ENCODE measurements around the gene MYO7B. TPM values are rescaled to one million over a fixed set of nuclear protein-coding genes. Genes with fewer than 3 reads are reported as not detected.

Gene MYO7B
- total RNA-seq, 1 donor from 2014 or later: 0.02 TPM

DNA sequence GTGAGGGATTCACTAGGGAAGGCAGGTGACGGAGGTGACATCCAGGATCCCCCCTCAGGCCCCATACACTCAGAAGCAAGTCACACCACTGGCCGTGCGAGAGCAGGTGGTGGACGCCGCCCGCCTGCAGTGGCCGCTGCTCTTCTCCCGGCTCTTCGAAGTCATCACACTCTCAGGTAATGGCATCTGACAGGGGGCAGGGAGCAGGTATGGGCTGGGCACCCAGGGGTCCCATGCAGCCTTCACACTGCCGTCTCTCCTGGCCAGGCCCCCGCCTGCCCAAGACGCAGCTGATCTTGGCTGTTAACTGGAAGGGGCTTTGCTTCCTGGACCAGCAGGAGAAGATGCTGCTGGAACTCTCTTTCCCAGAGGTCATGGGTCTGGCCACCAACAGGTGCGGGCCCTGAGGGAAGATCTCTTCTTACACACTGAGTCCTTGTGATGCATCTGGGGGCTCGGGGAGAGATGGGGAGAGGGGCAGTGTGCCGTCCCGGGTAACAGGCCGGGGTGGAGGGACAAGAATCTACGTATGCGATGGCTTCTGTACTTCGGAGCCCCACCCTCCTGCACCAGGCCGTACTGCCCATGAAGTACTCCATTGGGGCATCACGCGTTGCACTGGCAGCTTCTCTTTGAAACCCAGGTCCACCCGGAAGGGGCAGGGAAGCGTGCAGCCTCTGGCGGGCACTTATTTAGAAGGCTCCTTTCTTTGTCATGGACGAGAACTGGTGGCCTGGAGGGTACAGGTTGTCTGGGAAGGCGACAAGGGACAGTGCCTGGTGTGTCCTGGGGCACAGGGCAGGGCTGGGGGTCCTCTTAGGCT lies 91.6 kb downstream of the MYO7B start:
- no peaks in the 10 kb centered on the region for H3K9me3 Mint-ChIP-seq (ENCODE audit: low read depth)
- no peaks in the 10 kb centered on the region for H3K27me3 Mint-ChIP-seq (ENCODE audit: low read depth)
- no peak overlapping the region for H3K27ac Mint-ChIP-seq (ENCODE audit: unreplicated experiment)
- peaks cover 8% of the 10 kb centered on the region for H3K4me1 Mint-ChIP-seq (ENCODE audit: low read depth)
- TF ChIP-seq, protein P1, sequence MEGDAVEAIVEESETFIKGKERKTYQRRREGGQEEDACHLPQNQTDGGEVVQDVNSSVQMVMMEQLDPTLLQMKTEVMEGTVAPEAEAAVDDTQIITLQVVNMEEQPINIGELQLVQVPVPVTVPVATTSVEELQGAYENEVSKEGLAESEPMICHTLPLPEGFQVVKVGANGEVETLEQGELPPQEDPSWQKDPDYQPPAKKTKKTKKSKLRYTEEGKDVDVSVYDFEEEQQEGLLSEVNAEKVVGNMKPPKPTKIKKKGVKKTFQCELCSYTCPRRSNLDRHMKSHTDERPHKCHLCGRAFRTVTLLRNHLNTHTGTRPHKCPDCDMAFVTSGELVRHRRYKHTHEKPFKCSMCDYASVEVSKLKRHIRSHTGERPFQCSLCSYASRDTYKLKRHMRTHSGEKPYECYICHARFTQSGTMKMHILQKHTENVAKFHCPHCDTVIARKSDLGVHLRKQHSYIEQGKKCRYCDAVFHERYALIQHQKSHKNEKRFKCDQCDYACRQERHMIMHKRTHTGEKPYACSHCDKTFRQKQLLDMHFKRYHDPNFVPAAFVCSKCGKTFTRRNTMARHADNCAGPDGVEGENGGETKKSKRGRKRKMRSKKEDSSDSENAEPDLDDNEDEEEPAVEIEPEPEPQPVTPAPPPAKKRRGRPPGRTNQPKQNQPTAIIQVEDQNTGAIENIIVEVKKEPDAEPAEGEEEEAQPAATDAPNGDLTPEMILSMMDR (IDR thresholded peaks at IDR 0.05): no peak
- no peaks in the 10 kb centered on the region for H3K36me3 Mint-ChIP-seq (ENCODE audit: low read depth)
- H3K4me3 Mint-ChIP-seq (ENCODE audit: unreplicated experiment): no peak overlapping the region
- DNase-seq (ENCODE audit: low spot score): no peak

DNA sequence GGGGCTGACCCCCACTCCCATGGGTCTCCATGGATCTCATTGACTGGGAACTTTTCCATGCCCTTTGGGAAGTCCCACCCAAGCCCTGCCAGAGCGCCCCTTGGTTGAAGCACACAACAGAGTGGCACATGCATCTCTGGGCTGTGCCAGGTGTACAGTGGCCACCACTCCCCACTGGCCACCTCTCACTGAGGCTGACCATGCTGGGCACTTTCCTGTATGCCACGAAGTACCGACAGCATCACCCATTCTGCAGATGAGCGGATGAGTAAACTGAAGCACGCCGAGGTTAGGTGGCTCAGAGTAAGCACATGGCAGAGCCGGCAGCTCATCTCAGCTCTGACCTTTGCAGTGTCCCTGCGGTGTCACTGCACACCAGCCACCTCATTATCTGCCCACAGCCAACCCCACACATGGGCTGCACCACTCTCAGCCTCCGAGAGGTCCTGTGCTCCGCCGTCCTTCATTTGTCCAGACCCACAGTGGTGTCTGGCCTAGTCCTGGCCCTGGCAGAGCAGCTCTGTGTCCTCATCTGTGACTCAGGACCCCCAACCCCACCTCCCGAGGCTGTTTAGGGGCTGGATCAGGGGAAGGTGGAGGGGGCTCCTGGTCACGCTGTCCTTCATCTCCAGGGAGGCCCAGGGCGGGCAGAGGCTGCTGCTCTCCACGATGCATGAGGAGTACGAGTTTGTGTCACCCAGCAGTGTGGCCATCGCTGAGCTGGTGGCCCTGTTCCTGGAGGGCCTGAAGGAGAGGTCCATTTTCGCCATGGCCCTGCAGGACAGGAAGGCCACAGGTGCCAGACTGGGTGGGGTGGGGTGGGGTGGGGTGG lies 92.5 kb downstream of the MYO7B start:
- Mint-ChIP-seq H3K27me3 (ENCODE audit: low read depth) (no peaks in the 10 kb centered on the region), H3K4me3 (ENCODE audit: unreplicated experiment) (no peak overlapping the region), H3K4me1 (ENCODE audit: low read depth) (peaks cover 8% of the 10 kb centered on the region), H3K9me3 (ENCODE audit: low read depth) (no peaks in the 10 kb centered on the region), H3K36me3 (ENCODE audit: low read depth) (no peaks in the 10 kb centered on the region), H3K27ac (ENCODE audit: unreplicated experiment) (no peak overlapping the region)
- TF ChIP-seq, protein P1 (IDR thresholded peaks at IDR 0.05): no peak
- no peak for DNase-seq (ENCODE audit: low spot score)

DNA sequence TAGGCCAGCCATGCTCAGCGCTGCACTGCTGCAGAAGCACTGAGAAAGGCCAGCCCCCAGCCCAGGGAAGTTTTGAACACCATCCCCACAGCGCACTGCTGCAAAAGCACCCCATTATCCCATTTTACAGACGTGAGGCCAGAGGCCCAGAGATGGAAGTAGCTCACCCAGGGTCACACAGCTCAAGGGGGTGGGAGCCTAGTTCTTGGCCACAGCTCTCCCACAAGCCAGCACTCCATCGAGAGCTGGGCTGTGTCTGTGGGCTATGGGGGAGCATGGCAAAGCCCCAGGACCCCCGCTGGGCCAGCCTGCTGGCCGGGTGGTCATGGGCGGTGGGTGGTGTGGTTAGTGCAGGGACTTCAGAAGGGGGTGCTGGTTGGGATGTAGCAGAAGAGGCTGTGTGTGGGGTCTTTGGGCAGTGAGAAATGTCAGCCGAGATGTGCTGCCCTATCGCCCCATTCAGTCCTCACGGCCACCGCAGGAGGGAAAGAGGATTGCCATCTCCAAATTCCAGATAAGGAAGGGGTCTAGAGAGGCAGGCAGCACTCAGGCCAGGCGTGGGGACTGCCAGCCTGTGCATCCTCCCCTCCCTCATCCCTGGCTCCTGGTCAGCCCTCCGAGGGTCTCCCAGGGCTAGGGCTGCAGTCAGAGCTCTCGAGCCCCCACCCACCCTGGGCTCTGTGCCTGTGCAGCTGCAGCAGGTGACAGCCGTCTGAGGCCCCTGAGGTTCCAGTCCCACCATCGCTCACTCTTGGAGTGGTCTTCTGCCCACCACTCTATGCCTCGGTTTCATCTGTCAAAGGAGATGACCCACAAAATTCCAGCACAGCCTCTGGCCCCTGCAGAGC lies 93.5 kb downstream of the MYO7B start:
- DNase-seq (ENCODE audit: low spot score): no peak
- Mint-ChIP-seq H3K4me1 (ENCODE audit: low read depth) (peaks cover 9% of the 10 kb centered on the region), H3K4me3 (ENCODE audit: unreplicated experiment) (no peak overlapping the region), H3K36me3 (ENCODE audit: low read depth) (no peaks in the 10 kb centered on the region), H3K27ac (ENCODE audit: unreplicated experiment) (no peak overlapping the region), H3K27me3 (ENCODE audit: low read depth) (no peaks in the 10 kb centered on the region), H3K9me3 (ENCODE audit: low read depth) (no peaks in the 10 kb centered on the region)
- TF ChIP-seq, protein P1 (IDR thresholded peaks at IDR 0.05): no peak

DNA sequence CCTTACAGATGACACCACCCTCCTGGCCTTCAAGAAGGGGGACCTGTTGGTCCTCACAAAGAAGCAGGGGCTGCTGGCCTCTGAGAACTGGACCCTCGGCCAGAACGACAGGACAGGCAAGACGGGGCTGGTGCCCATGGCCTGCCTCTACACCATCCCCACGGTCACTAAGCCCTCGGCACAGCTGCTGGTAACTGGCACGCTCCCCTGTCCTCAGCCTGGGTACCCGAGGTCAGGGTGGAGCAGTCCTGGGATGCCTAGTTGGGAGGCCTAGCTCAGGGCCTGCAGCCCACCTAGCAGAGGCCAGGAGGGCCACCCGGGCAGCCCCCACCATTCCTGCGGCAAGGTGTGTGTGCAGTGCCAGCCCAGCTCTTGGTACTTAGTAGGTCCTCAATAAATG lies 94.2 kb downstream of the MYO7B start:
- no peak overlapping the region for H3K4me3 Mint-ChIP-seq (ENCODE audit: unreplicated experiment)
- no peaks in the 10 kb centered on the region for H3K9me3 Mint-ChIP-seq (ENCODE audit: low read depth)
- peaks cover 15% of the 10 kb centered on the region for H3K4me1 Mint-ChIP-seq (ENCODE audit: low read depth)
- no peaks in the 10 kb centered on the region for H3K36me3 Mint-ChIP-seq (ENCODE audit: low read depth)
- H3K27me3 Mint-ChIP-seq (ENCODE audit: low read depth): no peaks in the 10 kb centered on the region
- no peak overlapping the region for H3K27ac Mint-ChIP-seq (ENCODE audit: unreplicated experiment)
- DNase-seq (ENCODE audit: low spot score): no peak
- TF ChIP-seq, protein P1 (IDR thresholded peaks at IDR 0.05): no peak

Data from chondrocyte (in vitro differentiated cells).